Activated T-helper 17 cell treated with anti-CD3 and anti-CD28 coated beads, Interleukin-2, amount 50 U/mL, for 72 hours (primary cell): ENCODE data around the gene RPL27A. TPM values are rescaled to one million over a fixed set of nuclear protein-coding genes. Genes with fewer than 3 reads are reported as not detected.
A peak's percentile ranks its signal among the peaks of the same experiment; 100 is the strongest.

Experiments used
- ATAC-seq: fragments of 150-1000 bp; cut with Tn5 transposase; replicated peaks from 2 replicates; pipeline ENCODE4 v1.10.0; 2021; ENCODE audit warnings: mild to moderate bottlenecking, moderate library complexity
- H3K27ac Mint-ChIP-seq: one replicate; pipeline ENCODE4 v1.8.0; 2022; ENCODE audit warnings: mixed read lengths
- H3K27me3 Mint-ChIP-seq: one replicate; pipeline ENCODE4 v1.8.0; 2022; ENCODE audit warnings: mixed read lengths
- H3K36me3 Mint-ChIP-seq: one replicate; pipeline ENCODE4 v1.8.0; 2022; ENCODE audit warnings: low read depth, mild to moderate bottlenecking, mixed read lengths
- H3K4me1 Mint-ChIP-seq: one replicate; pipeline ENCODE4 v1.8.0; 2022; ENCODE audit warnings: mixed read lengths
- H3K4me3 Mint-ChIP-seq: one replicate; pipeline ENCODE4 v1.8.0; 2022; ENCODE audit warnings: mild to moderate bottlenecking, mixed read lengths
- H3K9me3 Mint-ChIP-seq: one replicate; pipeline ENCODE4 v1.8.0; 2022; ENCODE audit warnings: mixed read lengths
- total RNA-seq, 2 donors: library from RNA; stranded (reverse); gene quantifications; one replicate each; pipeline ENCODE4 v1.2.3, GENCODE V29; 2022

RPL27A gene
- total RNA-seq = 1,000 to 10,000 TPM; 1,241 to 1,415 TPM

GRCh38 chr11:8682303-8683114, at the start of gene RPL27A, which contains the start of gene TRIM66:
Gene RPL27A (plus strand): TSS chr11:8682792. CDS start chr11:8682814, 22 bp downstream.
Gene TRIM66 (minus strand): TSS chr11:8682665. CDS start chr11:8672274, 10,391 bp downstream.
- Mint-ChIP-seq H3K9me3 (peaks cover 4% of the 10 kb centered on the region), H3K27me3 (no peaks in the 10 kb centered on the region), H3K36me3 (peaks cover 84% of the 10 kb centered on the region), H3K4me1 (peaks cover 30% of the 10 kb centered on the region), H3K4me3 (peak within 1 kb of the TSS; percentile 98), H3K27ac (peak within 1 kb of the TSS; percentile 90)
- peak; percentile 97 for ATAC-seq

GRCh38 chr11:8634498-8634897, 48.1 kb upstream of the RPL27A start:
- no peaks in the 10 kb centered on the region for H3K4me1 Mint-ChIP-seq
- ATAC-seq = no peak
- H3K27me3 Mint-ChIP-seq = no peaks in the 10 kb centered on the region
- no peak overlapping the region for H3K27ac Mint-ChIP-seq
- H3K36me3 Mint-ChIP-seq = peaks cover 62% of the 10 kb centered on the region
- H3K9me3 Mint-ChIP-seq = peaks cover 4% of the 10 kb centered on the region
- H3K4me3 Mint-ChIP-seq = no peak overlapping the region

GRCh38 chr11:8636127-8636526, 46.5 kb upstream of the RPL27A start:
- no peak overlapping the region for H3K4me3 Mint-ChIP-seq
- H3K4me1 Mint-ChIP-seq = no peaks in the 10 kb centered on the region
- ATAC-seq = no peak
- no peak overlapping the region for H3K27ac Mint-ChIP-seq
- H3K36me3 Mint-ChIP-seq = peaks cover 67% of the 10 kb centered on the region
- H3K27me3 Mint-ChIP-seq = no peaks in the 10 kb centered on the region
- H3K9me3 Mint-ChIP-seq = peaks cover 4% of the 10 kb centered on the region

GRCh38 chr11:8638300-8638699, 44.3 kb upstream of the RPL27A start:
- Mint-ChIP-seq H3K36me3 (peaks cover 55% of the 10 kb centered on the region), H3K27me3 (no peaks in the 10 kb centered on the region), H3K9me3 (peaks cover 4% of the 10 kb centered on the region), H3K27ac (no peak overlapping the region), H3K4me3 (no peak overlapping the region), H3K4me1 (no peaks in the 10 kb centered on the region)
- no peak for ATAC-seq

- Mint-ChIP-seq H3K4me3 (no peak overlapping the region), H3K9me3 (peaks cover 4% of the 10 kb centered on the region), H3K27ac (peak overlapping the region; percentile 60), H3K36me3 (peaks cover 54% of the 10 kb centered on the region), H3K27me3 (no peaks in the 10 kb centered on the region), H3K4me1 (no peaks in the 10 kb centered on the region)
- no peak for ATAC-seq
Observed at GRCh38 chr11:8639655-8640054, 42.9 kb upstream of the RPL27A start.

DNA sequence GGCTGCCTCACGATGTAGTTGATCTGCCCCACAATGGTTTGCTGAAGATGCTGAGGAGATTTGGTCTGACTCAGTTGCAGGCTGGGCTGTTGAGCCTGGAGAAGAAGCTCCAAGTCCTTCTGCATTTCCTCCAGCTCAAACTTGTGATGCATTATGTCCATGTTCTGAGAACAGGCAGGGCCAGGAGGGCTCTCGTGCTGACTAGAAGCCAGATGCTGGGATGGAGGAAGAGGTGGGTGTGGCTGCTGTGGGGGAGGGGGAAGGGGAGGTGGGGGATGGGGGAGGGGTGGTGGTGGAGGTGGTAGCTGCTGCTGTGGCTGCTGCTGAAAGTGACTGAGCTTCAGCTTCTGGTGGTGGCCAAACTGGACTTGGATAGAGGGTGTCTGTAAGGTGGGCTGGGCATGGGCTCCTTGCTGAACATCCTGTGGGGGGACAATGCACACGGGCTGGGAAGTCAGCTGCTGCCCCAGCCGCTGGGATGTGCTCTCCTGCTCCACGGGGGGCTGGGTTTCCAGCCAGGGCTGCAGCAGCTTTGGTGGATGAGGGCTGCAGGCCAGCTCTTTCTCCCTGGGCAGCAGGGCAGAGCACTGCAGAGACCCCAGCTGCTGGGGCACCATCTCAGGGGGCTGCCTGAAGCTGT, 42.2 kb upstream of the RPL27A start:
- peaks cover 46% of the 10 kb centered on the region for H3K36me3 Mint-ChIP-seq
- no peak for ATAC-seq

GRCh38 chr11:8641332-8641731, 41.3 kb upstream of the RPL27A start:
- H3K4me3 Mint-ChIP-seq = no peak overlapping the region
- no peak for ATAC-seq
- no peak overlapping the region for H3K27ac Mint-ChIP-seq
- no peaks in the 10 kb centered on the region for H3K27me3 Mint-ChIP-seq
- peaks cover 4% of the 10 kb centered on the region for H3K9me3 Mint-ChIP-seq
- no peaks in the 10 kb centered on the region for H3K4me1 Mint-ChIP-seq
- peaks cover 37% of the 10 kb centered on the region for H3K36me3 Mint-ChIP-seq

More for the DNA sequence above, 42.2 kb upstream of the RPL27A start:
- Mint-ChIP-seq H3K4me1 (no peaks in the 10 kb centered on the region), H3K4me3 (no peak overlapping the region), H3K27ac (no peak overlapping the region), H3K27me3 (no peaks in the 10 kb centered on the region), H3K9me3 (peaks cover 4% of the 10 kb centered on the region)

- no peak overlapping the region for H3K4me3 Mint-ChIP-seq
- H3K9me3 Mint-ChIP-seq = no peaks in the 10 kb centered on the region
- no peak for ATAC-seq
- no peaks in the 10 kb centered on the region for H3K4me1 Mint-ChIP-seq
- no peaks in the 10 kb centered on the region for H3K27me3 Mint-ChIP-seq
- H3K27ac Mint-ChIP-seq = no peak overlapping the region
- H3K36me3 Mint-ChIP-seq = peaks cover 30% of the 10 kb centered on the region
Observed at GRCh38 chr11:8642196-8642841, 40.3 kb upstream of the RPL27A start.

GRCh38 chr11:8646873-8647272, 35.7 kb upstream of the RPL27A start:
- Mint-ChIP-seq H3K9me3 (no peaks in the 10 kb centered on the region), H3K27me3 (no peaks in the 10 kb centered on the region)

DNA sequence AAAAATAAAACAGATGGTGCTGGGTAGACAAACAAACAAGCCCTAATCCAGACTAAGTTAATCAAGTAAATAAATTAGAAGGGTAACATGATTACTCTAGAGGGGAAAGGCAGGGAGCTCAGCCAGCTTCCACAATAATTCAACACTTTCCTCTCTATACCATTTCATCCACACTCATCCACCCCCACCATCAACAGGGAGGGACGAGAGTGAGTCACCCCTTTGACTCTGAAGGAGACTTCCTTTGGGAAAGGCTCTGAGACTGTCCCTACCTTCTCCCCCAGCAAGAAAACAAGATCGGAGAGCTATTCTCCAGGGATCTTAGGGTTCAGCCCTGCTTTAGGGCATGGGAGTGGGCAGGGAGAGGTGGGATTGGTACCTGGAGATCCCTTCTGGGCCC, 33.2 kb upstream of the RPL27A start:
- H3K4me3 Mint-ChIP-seq = no peak overlapping the region
- ATAC-seq = no peak
- H3K9me3 Mint-ChIP-seq = no peaks in the 10 kb centered on the region
- H3K27ac Mint-ChIP-seq = no peak overlapping the region
- H3K27me3 Mint-ChIP-seq = no peaks in the 10 kb centered on the region
- no peaks in the 10 kb centered on the region for H3K4me1 Mint-ChIP-seq
- H3K36me3 Mint-ChIP-seq = peaks cover 57% of the 10 kb centered on the region

More at GRCh38 chr11:8646873-8647272, 35.7 kb upstream of the RPL27A start:
- H3K27ac Mint-ChIP-seq = no peak overlapping the region
- ATAC-seq = no peak
- H3K36me3 Mint-ChIP-seq = peaks cover 39% of the 10 kb centered on the region
- no peaks in the 10 kb centered on the region for H3K4me1 Mint-ChIP-seq
- no peak overlapping the region for H3K4me3 Mint-ChIP-seq

DNA sequence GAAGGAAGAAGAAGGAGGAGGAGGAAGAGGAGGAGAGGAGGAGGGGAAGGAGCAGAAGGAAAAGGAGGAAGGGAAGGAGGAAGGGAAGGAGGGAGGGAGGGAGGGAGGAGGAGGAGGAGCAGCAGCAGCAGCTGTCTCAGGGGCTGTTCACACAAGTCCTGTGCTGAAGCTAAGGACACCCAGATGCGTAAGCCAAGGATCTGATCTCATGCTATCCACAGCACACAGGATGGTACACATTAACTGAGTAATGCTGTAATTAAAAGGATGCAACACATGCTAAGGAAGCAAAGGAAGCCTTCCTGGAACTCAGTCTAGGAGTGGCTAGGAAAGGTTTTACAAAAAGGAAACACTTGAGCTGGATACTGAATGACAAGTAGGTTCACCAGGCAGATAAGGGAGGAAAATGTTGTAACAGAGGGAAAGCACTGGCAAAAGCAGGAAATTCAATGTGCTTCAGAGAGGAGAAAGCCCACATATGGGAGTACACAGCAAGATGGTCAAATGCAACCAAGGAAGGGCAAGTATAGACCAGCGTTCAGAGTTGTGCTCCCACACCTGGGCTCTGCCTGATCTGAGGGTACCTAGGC, 32.1 kb upstream of the RPL27A start:
- Mint-ChIP-seq H3K36me3 (peaks cover 59% of the 10 kb centered on the region), H3K27ac (peak overlapping the region; percentile 64), H3K9me3 (no peaks in the 10 kb centered on the region), H3K4me3 (no peak overlapping the region), H3K4me1 (no peaks in the 10 kb centered on the region), H3K27me3 (no peaks in the 10 kb centered on the region)
- ATAC-seq = no peak

GRCh38 chr11:8652140-8652539, 30.5 kb upstream of the RPL27A start:
- no peak for ATAC-seq
- Mint-ChIP-seq H3K27ac (no peak overlapping the region), H3K36me3 (peaks cover 58% of the 10 kb centered on the region), H3K4me1 (no peaks in the 10 kb centered on the region), H3K4me3 (no peak overlapping the region), H3K9me3 (no peaks in the 10 kb centered on the region), H3K27me3 (no peaks in the 10 kb centered on the region)

GRCh38 chr11:8654503-8654902, 28.1 kb upstream of the RPL27A start:
- H3K27ac Mint-ChIP-seq = peak overlapping the region; percentile 2
- no peak for ATAC-seq

GRCh38 chr11:8656291-8656690, 26.3 kb upstream of the RPL27A start:
- ATAC-seq = no peak
- Mint-ChIP-seq H3K27ac (no peak overlapping the region), H3K4me3 (no peak overlapping the region), H3K36me3 (peaks cover 26% of the 10 kb centered on the region), H3K4me1 (no peaks in the 10 kb centered on the region), H3K9me3 (no peaks in the 10 kb centered on the region), H3K27me3 (no peaks in the 10 kb centered on the region)

More at GRCh38 chr11:8654503-8654902, 28.1 kb upstream of the RPL27A start:
- Mint-ChIP-seq H3K9me3 (no peaks in the 10 kb centered on the region), H3K4me3 (no peak overlapping the region), H3K4me1 (no peaks in the 10 kb centered on the region), H3K36me3 (peaks cover 40% of the 10 kb centered on the region), H3K27me3 (no peaks in the 10 kb centered on the region)
